ENCODE results near the gene ZNF354B.
"Not testable (repeated sequence)": the region's sequence is repeated elsewhere in the genome, so short reads cannot be mapped to it uniquely, and the experiment has no call there.

GRCh38 chr5:178838695-178839318 lies 20.9 kb upstream of the ZNF354B start:
- not testable (repeated sequence) for TF ChIP-seq CTCF (conservative IDR thresholded peaks at IDR 0.05 in 1 of 2, IDR thresholded peaks at IDR 0.05 in 1 of 2; ENCODE audit: extremely low read depth in 1 of 2, insufficient read depth in 1 of 2, low read depth in 1 of 2, low read length in 2 of 2); EZH2 (IDR thresholded peaks at IDR 0.05; ENCODE audit: borderline replicate concordance, low read length)

All from mammary epithelial cell (primary cell).